Hippocampal formation (tissue), 2 donors: Measurements from ENCODE around the gene GAS2L1.
"Not testable (repeated sequence)": the region's sequence is repeated elsewhere in the genome, so short reads cannot be mapped to it uniquely, and the experiment has no call there.

Source experiments
- DNase-seq, 2 donors: peaks; one replicate each; lab custom pipeline; 2025; lab: John Stamatoyannopoulos, UW

GAS2L1 gene

GRCh38 chr22:29342177-29342576 is 35.7 kb downstream of the GAS2L1 start:
- DNase-seq = no peak

DNA sequence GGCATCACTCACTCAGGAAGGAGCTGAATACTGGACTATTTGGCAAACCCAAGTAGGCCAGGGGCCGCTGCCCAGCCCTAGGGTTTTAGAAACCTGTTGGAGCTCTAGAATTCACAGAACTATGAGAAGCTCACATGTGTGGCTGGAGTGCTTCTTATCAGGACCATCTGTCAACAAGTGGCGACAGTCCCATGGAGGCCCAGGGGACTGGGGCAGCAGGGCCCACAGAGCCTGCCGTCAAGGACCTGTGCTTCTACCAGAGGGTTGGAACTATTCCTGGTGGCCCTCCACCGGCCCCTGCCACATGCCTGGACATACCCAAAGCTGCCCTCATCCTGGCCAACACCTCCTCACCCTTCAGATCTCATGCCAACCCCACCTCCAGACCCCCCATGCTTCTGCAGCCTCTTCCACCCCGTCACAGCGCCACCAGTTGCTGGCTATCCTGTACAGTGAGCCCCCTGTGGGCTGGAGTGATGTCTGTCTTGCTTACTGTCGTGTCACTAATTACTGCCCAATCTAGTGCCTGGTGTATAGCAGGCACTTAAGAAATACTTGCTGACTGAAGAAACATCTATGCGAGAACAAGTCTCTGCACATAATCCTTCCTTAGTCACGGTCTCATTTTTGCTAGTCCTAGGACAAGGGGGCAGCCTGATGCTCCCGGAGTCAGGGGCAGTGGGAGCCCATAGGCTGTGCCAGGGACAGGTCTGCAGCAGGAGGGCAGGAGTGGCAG is 36.3 kb downstream of the GAS2L1 start:
- DNase-seq = no peak

DNA sequence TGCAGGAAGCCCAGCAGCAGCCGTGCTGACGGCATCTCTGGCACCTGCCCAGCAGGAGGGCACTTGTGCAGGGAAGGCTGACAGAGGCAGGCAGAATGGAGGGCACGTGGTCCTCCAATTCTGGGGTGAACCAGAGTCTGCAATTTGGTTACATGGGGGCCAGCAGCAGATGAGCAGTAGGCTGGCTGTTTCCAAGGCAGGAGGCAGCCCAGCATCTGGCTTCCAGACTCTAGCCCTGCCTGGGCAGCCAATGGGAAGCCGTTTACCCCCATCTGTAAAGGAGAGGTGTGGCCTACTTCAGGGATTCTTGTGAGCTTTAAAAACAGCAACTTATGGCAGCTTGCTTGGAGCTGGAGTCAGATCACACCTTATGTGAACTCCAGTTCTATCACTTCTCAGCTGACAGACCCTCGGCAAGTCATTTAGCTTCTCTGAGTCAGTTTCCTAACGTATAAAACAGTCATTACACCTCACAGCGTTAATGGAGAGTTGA is 36.9 kb downstream of the GAS2L1 start:
- peak; percentile 22 to 46 for DNase-seq

DNA sequence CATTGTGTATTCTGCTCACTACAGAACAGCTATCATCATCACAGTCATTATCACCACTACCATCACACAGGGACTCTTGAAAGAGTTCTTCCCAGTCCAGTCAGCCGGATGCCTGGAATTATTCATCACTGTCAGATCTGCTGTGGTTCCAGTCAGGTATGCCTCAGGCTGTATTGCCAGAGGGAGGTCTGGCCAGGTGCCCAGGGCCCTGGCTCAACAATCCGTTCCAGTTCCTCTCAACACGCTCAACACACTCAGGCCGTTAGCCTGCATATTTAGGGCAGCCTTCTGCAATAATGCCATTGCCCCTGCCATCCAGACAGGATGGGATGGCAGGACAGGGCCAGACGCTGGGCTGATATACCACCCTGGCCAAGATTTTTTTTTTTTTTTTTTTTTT is 37.7 kb downstream of the GAS2L1 start:
- no peak for DNase-seq

DNA sequence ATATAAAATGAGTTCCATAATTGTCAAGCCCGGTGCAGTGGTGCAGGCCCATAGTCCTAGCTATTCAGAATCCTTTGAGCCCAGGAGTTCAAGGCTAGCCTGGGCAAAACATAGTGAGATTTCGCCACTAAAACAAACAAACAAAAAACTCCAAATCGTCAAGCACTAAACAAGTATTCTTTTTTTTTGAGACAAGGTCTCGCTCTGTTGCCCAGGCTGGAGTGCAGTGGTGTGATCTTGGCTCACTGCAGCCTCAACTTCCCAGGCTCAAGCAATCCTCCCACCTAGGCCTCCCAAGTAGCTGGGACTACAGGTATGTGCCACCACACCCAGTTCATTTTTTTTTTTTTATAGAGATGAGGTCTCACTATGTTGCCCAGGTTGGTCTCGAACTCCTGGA is 38.4 kb downstream of the GAS2L1 start:
- DNase-seq = not testable (repeated sequence)

DNA sequence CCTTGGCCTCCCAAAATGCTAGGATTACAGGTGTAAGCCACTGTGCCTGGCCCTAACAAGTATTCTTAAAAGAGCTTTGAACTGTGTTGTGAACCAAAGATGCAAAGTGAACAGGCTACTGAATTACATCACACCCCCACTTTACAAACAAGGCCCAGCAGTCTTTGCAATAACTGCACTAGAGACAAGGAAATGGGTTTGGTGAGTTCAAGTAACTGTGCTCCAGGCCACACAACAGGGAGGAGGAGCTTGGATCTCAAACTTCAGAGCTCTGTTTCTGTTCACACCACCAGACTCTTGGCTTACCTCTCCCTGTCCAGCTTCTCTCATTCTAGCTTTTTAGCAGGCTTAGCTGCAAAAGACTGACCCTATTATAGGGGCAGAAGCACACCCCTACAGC is 39.5 kb downstream of the GAS2L1 start:
- peak in 1 of 2 donors; percentile 47 for DNase-seq

GRCh38 chr22:29346659-29347058 is 40.2 kb downstream of the GAS2L1 start:
- DNase-seq = peak; percentile 58 to 69

DNA sequence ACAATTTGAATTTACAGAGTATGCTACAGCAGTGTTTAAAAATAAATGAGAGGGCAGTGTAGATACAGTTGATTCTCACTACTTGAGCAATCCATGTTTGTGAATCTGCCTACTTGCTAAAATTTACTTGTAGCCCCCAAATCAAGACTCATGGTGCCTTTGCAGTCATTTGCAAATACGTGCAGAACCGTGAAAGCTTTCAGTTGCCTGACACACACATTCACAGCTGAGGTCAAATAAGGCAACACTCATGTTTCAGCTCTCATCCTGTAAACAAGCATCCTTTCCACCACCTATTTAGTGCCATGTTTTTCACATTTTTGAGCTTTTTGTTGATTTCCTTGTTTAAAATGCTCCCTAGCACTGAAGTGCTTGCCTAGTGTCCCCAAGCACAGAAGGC is 41.6 kb downstream of the GAS2L1 start:
- no peak for DNase-seq

- DNase-seq = no peak
These were observed 42.5 kb downstream of the GAS2L1 start for GRCh38 chr22:29348956-29349355.

DNA sequence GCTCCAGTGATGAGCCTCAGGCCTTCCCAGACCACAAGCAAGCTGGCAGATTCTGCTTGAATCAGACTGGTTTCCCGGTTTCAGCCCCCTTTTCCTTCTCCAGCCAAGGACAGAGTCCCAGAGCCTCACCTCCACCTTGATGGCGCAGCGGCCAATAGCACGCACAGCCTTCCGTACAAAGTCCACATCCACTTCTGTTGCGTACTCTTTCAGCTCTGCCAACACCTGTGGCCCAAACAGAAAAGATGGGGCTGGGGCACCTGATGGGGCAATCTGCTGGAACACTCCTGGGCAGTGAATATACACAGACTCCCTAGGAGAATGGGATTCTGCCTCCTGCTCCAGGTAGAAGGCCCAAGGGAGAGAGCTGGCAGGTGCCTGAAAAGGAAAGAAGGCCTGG is 44.6 kb downstream of the GAS2L1 start:
- no peak for DNase-seq

DNA sequence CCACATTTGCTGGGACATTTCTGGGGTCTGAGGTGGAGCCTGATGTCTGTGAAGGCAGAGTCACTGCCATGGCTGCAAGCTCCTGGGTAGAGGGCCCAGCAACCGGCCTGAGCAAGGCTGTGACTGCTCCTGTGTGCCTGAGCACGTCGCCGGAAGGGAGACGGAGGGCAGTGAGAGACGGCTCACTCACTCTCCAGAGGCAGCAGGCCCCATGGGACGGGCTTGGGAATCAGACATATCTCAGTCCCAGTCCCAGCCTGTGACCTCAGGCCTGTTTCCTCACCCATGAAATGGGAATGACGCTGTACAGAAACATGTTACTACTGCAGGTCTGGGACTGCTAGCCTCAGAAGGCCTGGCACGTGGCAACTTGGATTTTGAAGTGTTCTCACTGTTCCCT is 45.4 kb downstream of the GAS2L1 start:
- no peak for DNase-seq

DNA sequence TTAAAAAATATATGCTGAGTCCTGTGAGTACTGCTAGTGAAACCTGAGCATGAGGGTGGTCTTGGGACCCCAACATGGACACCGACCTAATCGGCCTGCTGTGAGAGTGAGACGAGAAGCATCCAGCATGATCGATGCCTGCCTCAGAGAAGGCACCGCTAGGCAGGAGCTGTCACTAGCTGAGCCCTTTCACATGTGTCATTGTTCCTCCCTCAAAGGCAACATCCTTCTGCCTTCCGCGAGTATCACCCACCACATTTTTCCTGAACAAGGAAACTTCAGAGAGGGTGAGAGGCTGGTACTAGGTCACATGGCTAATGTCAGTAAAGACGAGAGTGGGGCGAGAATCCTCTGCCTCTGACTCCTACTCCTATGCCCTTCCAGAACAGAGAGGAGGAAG is 46.3 kb downstream of the GAS2L1 start:
- no peak for DNase-seq

DNA sequence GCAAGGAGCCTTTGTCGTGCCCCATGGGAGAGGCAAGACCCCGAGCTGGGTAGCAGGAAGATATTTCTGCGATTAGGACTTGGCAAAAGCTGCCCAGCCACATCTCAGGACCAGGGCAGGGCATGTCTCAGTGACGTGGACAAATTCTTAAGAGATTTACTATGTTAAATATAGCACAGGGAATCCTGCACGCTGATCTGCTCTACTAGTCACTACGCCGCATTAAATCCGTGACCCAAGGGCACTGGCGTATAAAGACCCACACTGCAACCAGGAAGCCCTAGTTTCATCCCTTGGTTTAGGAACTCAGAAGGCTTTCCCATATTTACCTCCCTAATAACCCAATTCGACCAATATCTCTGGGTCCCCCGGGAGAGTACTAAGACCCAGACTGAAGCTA is 46.8 kb downstream of the GAS2L1 start:
- no peak for DNase-seq

DNA sequence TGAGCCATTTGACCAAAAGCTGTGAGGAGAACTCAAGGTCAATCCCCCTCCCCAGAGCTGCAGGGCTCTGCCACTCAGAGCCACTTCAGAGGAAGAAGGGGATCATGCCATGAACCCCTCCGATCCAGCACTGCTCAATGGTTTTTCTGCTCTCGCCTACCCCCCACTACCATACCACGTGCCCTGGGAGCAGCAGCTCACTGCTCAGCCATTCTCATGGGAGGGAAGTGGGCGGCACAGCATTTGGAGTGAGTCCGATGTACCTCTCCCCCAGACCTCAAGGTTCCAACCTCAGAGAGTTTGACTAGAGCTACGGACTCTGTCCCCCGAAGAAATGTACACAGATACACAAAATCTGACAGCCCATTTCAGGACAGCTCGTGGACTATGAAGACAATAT is 47.4 kb downstream of the GAS2L1 start:
- no peak for DNase-seq

GRCh38 chr22:29357193-29357890 is 50.9 kb downstream of the GAS2L1 start:
- DNase-seq = not testable (repeated sequence)

- peak in 1 of 2 donors; percentile 59 for DNase-seq
These were observed 53.0 kb downstream of the GAS2L1 start for GRCh38 chr22:29359469-29359868.
